IPS-18a (cell line): ENCODE measurements around the gene CMSS1.

Experiments
- H3K27ac ChIP-seq: one replicate; pipeline ENCODE4 v1.5.1; 2013; ENCODE audit warnings: low read length
- H3K27me3 ChIP-seq: one replicate; pipeline ENCODE4 v1.6.1; 2013; ENCODE audit warnings: mild to moderate bottlenecking, low read length; ENCODE audit not compliant: control insufficient read depth, insufficient read depth
- H3K36me3 ChIP-seq: one replicate; pipeline ENCODE4 v1.6.1; 2013; ENCODE audit warnings: low read depth, low read length; ENCODE audit not compliant: control insufficient read depth
- H3K4me1 ChIP-seq: one replicate; pipeline ENCODE4 v1.6.1; 2013; ENCODE audit warnings: low read depth, low read length; ENCODE audit not compliant: control insufficient read depth
- H3K4me3 ChIP-seq: one replicate; pipeline ENCODE4 v1.5.1; 2013; ENCODE audit warnings: low read length
- H3K9ac ChIP-seq: one replicate; pipeline ENCODE4 v1.6.1; 2013; ENCODE audit warnings: mild to moderate bottlenecking, low read length, moderate library complexity
- H3K9me3 ChIP-seq: one replicate; pipeline ENCODE4 v1.6.1; 2013; ENCODE audit warnings: low read depth, low read length; ENCODE audit not compliant: control insufficient read depth

CMSS1 gene

GRCh38 chr3:99895131-99895696 lies 77.6 kb downstream of the CMSS1 start:
- Histone ChIP-seq H3K36me3 (no peaks in the 10 kb centered on the region), H3K27ac (peak overlapping the region; percentile 13), H3K27me3 (no peaks in the 10 kb centered on the region), H3K4me3 (no peak overlapping the region), H3K9ac (no peak overlapping the region), H3K9me3 (no peaks in the 10 kb centered on the region), H3K4me1 (peaks cover 21% of the 10 kb centered on the region)

GRCh38 chr3:99895703-99896441 lies 78.2 kb downstream of the CMSS1 start:
- Histone ChIP-seq H3K27me3 (no peaks in the 10 kb centered on the region), H3K9ac (peak overlapping the region; percentile 8), H3K4me3 (no peak overlapping the region), H3K4me1 (peaks cover 19% of the 10 kb centered on the region), H3K36me3 (no peaks in the 10 kb centered on the region), H3K27ac (peak overlapping the region; percentile 22), H3K9me3 (no peaks in the 10 kb centered on the region)

GRCh38 chr3:99896482-99896881 lies 78.8 kb downstream of the CMSS1 start:
- no peaks in the 10 kb centered on the region for H3K36me3 ChIP-seq
- H3K27ac ChIP-seq, result peak overlapping the region; percentile 22
- H3K4me1 ChIP-seq, result peaks cover 16% of the 10 kb centered on the region
- no peak overlapping the region for H3K4me3 ChIP-seq
- peak overlapping the region; percentile 8 for H3K9ac ChIP-seq
- H3K9me3 ChIP-seq, result no peaks in the 10 kb centered on the region
- H3K27me3 ChIP-seq, result no peaks in the 10 kb centered on the region

GRCh38 chr3:99899603-99900002 lies 81.9 kb downstream of the CMSS1 start:
- Histone ChIP-seq H3K9me3 (no peaks in the 10 kb centered on the region), H3K9ac (no peak overlapping the region), H3K4me1 (peaks cover 16% of the 10 kb centered on the region)

GRCh38 chr3:99900248-99900647 lies 82.6 kb downstream of the CMSS1 start:
- Histone ChIP-seq H3K36me3 (no peaks in the 10 kb centered on the region), H3K4me1 (peaks cover 16% of the 10 kb centered on the region), H3K9ac (no peak overlapping the region), H3K27me3 (no peaks in the 10 kb centered on the region), H3K4me3 (no peak overlapping the region), H3K9me3 (no peaks in the 10 kb centered on the region), H3K27ac (no peak overlapping the region)

More at GRCh38 chr3:99899603-99900002, 81.9 kb downstream of the CMSS1 start:
- no peak overlapping the region for H3K4me3 ChIP-seq
- H3K27me3 ChIP-seq, result no peaks in the 10 kb centered on the region
- H3K27ac ChIP-seq, result no peak overlapping the region
- H3K36me3 ChIP-seq, result no peaks in the 10 kb centered on the region

- Histone ChIP-seq H3K9me3 (no peaks in the 10 kb centered on the region), H3K4me3 (no peak overlapping the region), H3K27ac (no peak overlapping the region), H3K9ac (no peak overlapping the region), H3K4me1 (peaks cover 7% of the 10 kb centered on the region), H3K36me3 (no peaks in the 10 kb centered on the region), H3K27me3 (no peaks in the 10 kb centered on the region)
Measured at GRCh38 chr3:99901200-99901926, 83.7 kb downstream of the CMSS1 start.

GRCh38 chr3:99902091-99902490 lies 84.4 kb downstream of the CMSS1 start:
- no peak overlapping the region for H3K27ac ChIP-seq
- H3K27me3 ChIP-seq, result no peaks in the 10 kb centered on the region
- no peaks in the 10 kb centered on the region for H3K36me3 ChIP-seq
- no peaks in the 10 kb centered on the region for H3K9me3 ChIP-seq
- no peak overlapping the region for H3K4me3 ChIP-seq
- no peak overlapping the region for H3K9ac ChIP-seq
- H3K4me1 ChIP-seq, result no peaks in the 10 kb centered on the region

- no peak overlapping the region for H3K27ac ChIP-seq
- H3K4me3 ChIP-seq, result no peak overlapping the region
- no peaks in the 10 kb centered on the region for H3K27me3 ChIP-seq
- H3K9me3 ChIP-seq, result no peaks in the 10 kb centered on the region
- H3K36me3 ChIP-seq, result no peaks in the 10 kb centered on the region
- H3K4me1 ChIP-seq, result no peaks in the 10 kb centered on the region
- no peak overlapping the region for H3K9ac ChIP-seq
Measured at GRCh38 chr3:99903869-99904268, 86.2 kb downstream of the CMSS1 start.

- no peak overlapping the region for H3K27ac ChIP-seq
- no peaks in the 10 kb centered on the region for H3K36me3 ChIP-seq
- H3K4me1 ChIP-seq, result peaks cover 20% of the 10 kb centered on the region
- H3K27me3 ChIP-seq, result no peaks in the 10 kb centered on the region
- H3K9ac ChIP-seq, result no peak overlapping the region
- H3K9me3 ChIP-seq, result no peaks in the 10 kb centered on the region
- H3K4me3 ChIP-seq, result no peak overlapping the region
Measured at GRCh38 chr3:99907959-99908544, 90.4 kb downstream of the CMSS1 start.

- Histone ChIP-seq H3K36me3 (no peaks in the 10 kb centered on the region), H3K9ac (no peak overlapping the region), H3K9me3 (no peaks in the 10 kb centered on the region), H3K4me1 (peaks cover 26% of the 10 kb centered on the region), H3K27ac (no peak overlapping the region), H3K4me3 (no peak overlapping the region), H3K27me3 (no peaks in the 10 kb centered on the region)
Measured at GRCh38 chr3:99909714-99910495, 92.2 kb downstream of the CMSS1 start.

GRCh38 chr3:99910752-99911290 lies 93.2 kb downstream of the CMSS1 start:
- H3K4me3 ChIP-seq, result no peak overlapping the region
- H3K4me1 ChIP-seq, result peaks cover 26% of the 10 kb centered on the region
- no peaks in the 10 kb centered on the region for H3K9me3 ChIP-seq
- H3K36me3 ChIP-seq, result no peaks in the 10 kb centered on the region
- H3K27ac ChIP-seq, result no peak overlapping the region
- H3K27me3 ChIP-seq, result no peaks in the 10 kb centered on the region
- no peak overlapping the region for H3K9ac ChIP-seq
